GM23338 (cell line): ENCODE data around the gene SNCA.

Experiments
- CTCF ChIP-seq, 2 experiments: fragments of 200-600 bp in 1 of 2; sonication (generic) in 1 of 2; conservative IDR thresholded peaks; 2 replicates each; pipeline versions ENCODE4 v1.5.1 to v1.6.1; 2016 to 2017; ENCODE audit warnings: antibody characterized with exemption in 2 of 2, low read depth in 2 of 2, mild to moderate bottlenecking in 2 of 2, moderate library complexity in 1 of 2
- EZH2 ChIP-seq: fragments of 200-600 bp; sonication (generic); IDR thresholded peaks from one replicate; pipeline ENCODE4 v1.8.0; 2017; ENCODE audit warnings: antibody characterized with exemption, mild to moderate bottlenecking, low read depth; ENCODE audit not compliant: unreplicated experiment
- EZH2phosphoT487 ChIP-seq: fragments of 200-600 bp; sonication (generic); IDR thresholded peaks from one replicate; pipeline ENCODE4 v1.8.1; 2018; ENCODE audit warnings: antibody characterized with exemption; ENCODE audit not compliant: unreplicated experiment
- JUNB ChIP-seq: IDR thresholded peaks from one replicate; pipeline ENCODE4 v1.6.1; 2016; ENCODE audit warnings: antibody characterized with exemption; ENCODE audit not compliant: unreplicated experiment
- POLR2AphosphoS5 ChIP-seq: IDR thresholded peaks from 2 replicates; pipeline ENCODE4 v1.6.1; 2016; ENCODE audit warnings: antibody characterized with exemption, low read depth
- REST ChIP-seq: IDR thresholded peaks from one replicate; pipeline ENCODE4 v1.6.1; 2018; ENCODE audit warnings: antibody characterized with exemption; ENCODE audit not compliant: unreplicated experiment

DNA sequence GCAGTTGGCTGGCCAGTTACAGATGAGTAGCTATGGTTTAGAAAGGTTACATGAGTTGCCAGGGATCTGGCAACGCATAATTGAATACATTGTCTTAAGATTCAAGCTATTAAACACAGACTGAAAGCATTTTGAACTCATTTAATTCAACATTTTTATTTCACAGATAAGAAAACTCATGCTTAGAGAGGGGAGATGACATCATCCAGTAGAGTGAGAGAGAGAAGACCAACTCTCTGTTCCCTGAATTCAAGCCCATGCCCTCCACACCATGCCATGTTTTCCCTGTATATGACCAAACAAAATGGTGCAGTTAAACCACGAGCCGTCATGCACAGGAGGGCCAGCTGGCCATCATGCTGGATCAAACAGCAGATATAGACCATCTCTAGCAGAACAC, 22.6 kb downstream of the SNCA start:
- no peak for TF ChIP-seq CTCF (conservative IDR thresholded peaks at IDR 0.05; ENCODE audit: low read depth in 2 of 2)
- no peak for TF ChIP-seq POLR2AphosphoS5
- no peak for TF ChIP-seq REST
- no peak for TF ChIP-seq JUNB
- no peak for TF ChIP-seq EZH2phosphoT487
- TF ChIP-seq EZH2 = no peak
